A549 (cell line): ENCODE measurements around the gene UIMC1.
"Not testable (repeated sequence)": the region's sequence is repeated elsewhere in the genome, so short reads cannot be mapped to it uniquely, and the experiment has no call there.

Source experiments
- BHLHE40 ChIP-seq: IDR thresholded peaks from 2 replicates; pipeline ENCODE4 v1.6.1; 2012; ENCODE audit warnings: low read depth, low read length, inconsistent platforms
- CBX8 ChIP-seq: fragments of 200-600 bp; sonication (generic); IDR thresholded peaks from 2 replicates; pipeline ENCODE4 v1.6.1; 2016
- CHD4 ChIP-seq: fragments of 200-600 bp; sonication (generic); IDR thresholded peaks from 2 replicates; pipeline ENCODE4 v1.6.1; 2016; ENCODE audit warnings: antibody characterized with exemption, mild to moderate bottlenecking, borderline replicate concordance
- JUNB ChIP-seq: fragments of >200 bp; sonication (Bioruptor Twin); formaldehyde crosslinking; IDR thresholded peaks from 2 replicates; pipeline ENCODE4 v1.6.1; 2016
- MAFK ChIP-seq: fragments of 450-650 bp; IDR thresholded peaks from 2 replicates; pipeline ENCODE4 v1.6.1; 2014; ENCODE audit not compliant: partially characterized antibody
- POLR2A ChIP-seq: IDR thresholded peaks from 2 replicates; pipeline ENCODE4 v1.6.1; 2012; ENCODE audit warnings: mild to moderate bottlenecking, low read length
- RAD21 ChIP-seq, 2 experiments: fragments of >200 bp in 1 of 2; sonication (Bioruptor Twin) in 1 of 2; formaldehyde crosslinking in 1 of 2; IDR thresholded peaks in 1 of 2; conservative IDR thresholded peaks in 1 of 2; 2 replicates in 1 of 2; 3 replicates in 1 of 2; pipeline ENCODE4 v1.6.1; 2012 to 2018; ENCODE audit warnings: inconsistent platforms in 1 of 2
- TP53 ChIP-seq: fragments of 250-450 bp; sonication (Bioruptor Pico); IDR thresholded peaks from 2 replicates; pipeline ENCODE4 v1.5.0; 2021; ENCODE audit warnings: mild to moderate bottlenecking, moderate library complexity
- USF2 ChIP-seq: fragments of 450-650 bp; IDR thresholded peaks from 2 replicates; pipeline ENCODE4 v1.6.1; 2014; ENCODE audit warnings: antibody characterized with exemption
- ZFP36 ChIP-seq: fragments of 450-650 bp; IDR thresholded peaks from 2 replicates; pipeline ENCODE4 v1.6.1; 2014; ENCODE audit warnings: borderline replicate concordance; ENCODE audit not compliant: partially characterized antibody
- TF ChIP-seq, protein P1 (sequence below): fragments of >200 bp; sonication (Bioruptor Twin); formaldehyde crosslinking; IDR thresholded peaks from 3 replicates; pipeline ENCODE4 v1.5.1; 2016
- TF ChIP-seq, protein P2 (sequence below): IDR thresholded peaks from 2 replicates; pipeline ENCODE4 v1.6.1; 2012
- TF ChIP-seq, protein P3 (sequence below): IDR thresholded peaks from 2 replicates; pipeline ENCODE4 v1.6.1; 2012

DNA sequence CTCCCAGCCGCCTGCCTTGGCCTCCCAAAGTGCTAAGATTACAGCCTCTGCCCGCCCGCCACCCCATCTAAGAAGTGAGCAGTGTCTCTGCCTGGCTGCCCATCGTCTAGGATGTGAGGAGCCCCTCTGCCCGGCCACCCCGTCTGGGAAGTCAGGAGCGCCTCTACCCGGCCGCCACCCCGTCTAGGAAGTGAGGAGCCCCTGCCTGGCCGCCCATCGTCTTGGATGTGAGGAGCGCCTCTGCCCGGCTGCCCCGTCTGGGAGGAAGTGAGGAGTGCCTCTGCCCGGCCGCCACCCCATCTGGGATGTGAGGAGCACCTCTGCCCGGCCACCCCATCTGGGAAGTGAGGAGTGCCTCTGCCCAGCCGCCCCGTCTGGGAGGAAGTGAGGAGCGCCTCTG lies 23.0 kb downstream of the UIMC1 start:
- TF ChIP-seq JUNB; TP53 (CRISPR knock-in tag); POLR2A; CBX8; CHD4; RAD21 (conservative IDR thresholded peaks at IDR 0.05 in 1 of 2, IDR thresholded peaks at IDR 0.05 in 1 of 2); BHLHE40; USF2; MAFK; ZFP36: not testable (repeated sequence)
- TF ChIP-seq, protein P1, sequence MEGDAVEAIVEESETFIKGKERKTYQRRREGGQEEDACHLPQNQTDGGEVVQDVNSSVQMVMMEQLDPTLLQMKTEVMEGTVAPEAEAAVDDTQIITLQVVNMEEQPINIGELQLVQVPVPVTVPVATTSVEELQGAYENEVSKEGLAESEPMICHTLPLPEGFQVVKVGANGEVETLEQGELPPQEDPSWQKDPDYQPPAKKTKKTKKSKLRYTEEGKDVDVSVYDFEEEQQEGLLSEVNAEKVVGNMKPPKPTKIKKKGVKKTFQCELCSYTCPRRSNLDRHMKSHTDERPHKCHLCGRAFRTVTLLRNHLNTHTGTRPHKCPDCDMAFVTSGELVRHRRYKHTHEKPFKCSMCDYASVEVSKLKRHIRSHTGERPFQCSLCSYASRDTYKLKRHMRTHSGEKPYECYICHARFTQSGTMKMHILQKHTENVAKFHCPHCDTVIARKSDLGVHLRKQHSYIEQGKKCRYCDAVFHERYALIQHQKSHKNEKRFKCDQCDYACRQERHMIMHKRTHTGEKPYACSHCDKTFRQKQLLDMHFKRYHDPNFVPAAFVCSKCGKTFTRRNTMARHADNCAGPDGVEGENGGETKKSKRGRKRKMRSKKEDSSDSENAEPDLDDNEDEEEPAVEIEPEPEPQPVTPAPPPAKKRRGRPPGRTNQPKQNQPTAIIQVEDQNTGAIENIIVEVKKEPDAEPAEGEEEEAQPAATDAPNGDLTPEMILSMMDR: not testable (repeated sequence)
- TF ChIP-seq, protein P2, sequence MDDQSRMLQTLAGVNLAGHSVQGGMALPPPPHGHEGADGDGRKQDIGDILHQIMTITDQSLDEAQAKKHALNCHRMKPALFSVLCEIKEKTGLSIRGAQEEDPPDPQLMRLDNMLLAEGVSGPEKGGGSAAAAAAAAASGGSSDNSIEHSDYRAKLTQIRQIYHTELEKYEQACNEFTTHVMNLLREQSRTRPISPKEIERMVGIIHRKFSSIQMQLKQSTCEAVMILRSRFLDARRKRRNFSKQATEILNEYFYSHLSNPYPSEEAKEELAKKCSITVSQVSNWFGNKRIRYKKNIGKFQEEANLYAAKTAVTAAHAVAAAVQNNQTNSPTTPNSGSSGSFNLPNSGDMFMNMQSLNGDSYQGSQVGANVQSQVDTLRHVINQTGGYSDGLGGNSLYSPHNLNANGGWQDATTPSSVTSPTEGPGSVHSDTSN: not testable (repeated sequence)
- TF ChIP-seq, protein P3, sequence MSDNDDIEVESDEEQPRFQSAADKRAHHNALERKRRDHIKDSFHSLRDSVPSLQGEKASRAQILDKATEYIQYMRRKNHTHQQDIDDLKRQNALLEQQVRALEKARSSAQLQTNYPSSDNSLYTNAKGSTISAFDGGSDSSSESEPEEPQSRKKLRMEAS: not testable (repeated sequence)
